ENCODE data around the gene CEACAM6. TPM values are rescaled to one million over a fixed set of nuclear protein-coding genes. Genes with fewer than 3 reads are reported as not detected.

CEACAM6 gene
- total and polyA plus RNA-seq, 2 donors (not counting 1 experiment from before 2014, with no cell fraction given), result not detected

DNA sequence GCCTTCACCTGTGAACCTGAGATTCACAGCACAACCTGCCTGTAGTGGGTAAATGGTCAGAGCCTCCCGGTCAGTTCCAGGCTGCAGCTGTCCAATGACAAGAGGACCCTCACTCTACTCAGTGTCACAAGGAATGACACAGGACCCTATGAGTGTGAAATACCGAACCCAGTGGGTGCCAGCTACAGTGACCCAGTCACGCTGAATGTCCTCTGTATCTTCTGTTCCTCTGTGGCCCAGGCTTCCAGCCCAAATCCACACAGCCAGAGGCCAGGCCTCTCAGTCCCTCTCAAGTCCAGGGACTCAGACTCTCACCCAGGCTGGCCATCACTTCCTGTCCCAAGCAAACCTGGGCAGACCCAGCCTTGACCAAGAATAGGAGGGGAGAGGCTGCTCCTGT is 51.8 kb downstream of the CEACAM6 start:
- ATAC-seq (ENCODE audit: low read depth) (no peak), DNase-seq (no peak)
- no peak overlapping the region for H3K4me2 ChIP-seq (replicated peaks; ENCODE audit: low read depth, low read length, poor library complexity, severe bottlenecking)
- H3K4me1 ChIP-seq (ENCODE audit: control insufficient read depth in 2 of 2, insufficient read depth in 2 of 2, low read length in 2 of 2), result peaks cover 42 to 43% of the 10 kb centered on the region in 2 donors
- H4K20me1 ChIP-seq (ENCODE audit: control insufficient read depth, insufficient read depth, low read length, poor library complexity, severe bottlenecking), result no peaks in the 10 kb centered on the region
- ChIA-PET POLR2A (no interaction called here), CTCF (interaction anchor here (1.0 to 7.1 kb wide), 2 partner anchors 14 kb away, joined by 5 to 63 read pairs; partner anchors contain the start of gene CEACAM3)
- H3K4me3 ChIP-seq (ENCODE audit: control extremely low read depth in 1 of 5, extremely low read depth in 1 of 5, insufficient read depth in 1 of 5, low read depth in 2 of 5, low read length in 4 of 5), result no peak overlapping the region
- TF ChIP-seq EZH2 (IDR thresholded peaks at IDR 0.05; ENCODE audit: borderline replicate concordance, insufficient read depth, low read depth, low read length, poor library complexity, severe bottlenecking), result no peak
- TF ChIP-seq, protein P1, sequence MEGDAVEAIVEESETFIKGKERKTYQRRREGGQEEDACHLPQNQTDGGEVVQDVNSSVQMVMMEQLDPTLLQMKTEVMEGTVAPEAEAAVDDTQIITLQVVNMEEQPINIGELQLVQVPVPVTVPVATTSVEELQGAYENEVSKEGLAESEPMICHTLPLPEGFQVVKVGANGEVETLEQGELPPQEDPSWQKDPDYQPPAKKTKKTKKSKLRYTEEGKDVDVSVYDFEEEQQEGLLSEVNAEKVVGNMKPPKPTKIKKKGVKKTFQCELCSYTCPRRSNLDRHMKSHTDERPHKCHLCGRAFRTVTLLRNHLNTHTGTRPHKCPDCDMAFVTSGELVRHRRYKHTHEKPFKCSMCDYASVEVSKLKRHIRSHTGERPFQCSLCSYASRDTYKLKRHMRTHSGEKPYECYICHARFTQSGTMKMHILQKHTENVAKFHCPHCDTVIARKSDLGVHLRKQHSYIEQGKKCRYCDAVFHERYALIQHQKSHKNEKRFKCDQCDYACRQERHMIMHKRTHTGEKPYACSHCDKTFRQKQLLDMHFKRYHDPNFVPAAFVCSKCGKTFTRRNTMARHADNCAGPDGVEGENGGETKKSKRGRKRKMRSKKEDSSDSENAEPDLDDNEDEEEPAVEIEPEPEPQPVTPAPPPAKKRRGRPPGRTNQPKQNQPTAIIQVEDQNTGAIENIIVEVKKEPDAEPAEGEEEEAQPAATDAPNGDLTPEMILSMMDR (IDR thresholded peaks at IDR 0.05), result no peak
- H3K4me3 Mint-ChIP-seq, result no peak overlapping the region
- intact Hi-C loops (cut with micrococcal nuclease), result no loop called here
- no peak overlapping the region for H3K9ac ChIP-seq (ENCODE audit: low read length)
- no peaks in the 10 kb centered on the region for H3K9me3 Mint-ChIP-seq (ENCODE audit: insufficient read depth)
- no peak overlapping the region for H3K27ac Mint-ChIP-seq
- peaks cover 0 to 2% (median 0%) of the 10 kb centered on the region in 3 donors for H3K9me3 ChIP-seq (ENCODE audit: control extremely low read depth in 1 of 3, control insufficient read depth in 2 of 3, insufficient read depth in 1 of 3, low read length in 2 of 3)
- no peaks in the 10 kb centered on the region for H3K36me3 ChIP-seq (replicated peaks in 1 of 2; ENCODE audit: control extremely low read depth in 1 of 2, control insufficient read depth in 1 of 2, extremely low read depth in 1 of 2, insufficient read depth in 2 of 2, low read length in 1 of 2)
- peaks cover 46% of the 10 kb centered on the region for H3K4me1 Mint-ChIP-seq
- H3K27me3 Mint-ChIP-seq, result no peaks in the 10 kb centered on the region
- 94% methylated on average over 3 of the region's 3 CpGs for WGBS (ENCODE audit: insufficient coverage)
- no peak overlapping the region for H2AFZ ChIP-seq (ENCODE audit: insufficient read depth, low read depth, low read length, poor library complexity, severe bottlenecking)
- no peaks in the 10 kb centered on the region for H3K79me2 ChIP-seq (ENCODE audit: control insufficient read depth, insufficient read depth, low read length)
- H3K27ac ChIP-seq (ENCODE audit: low read length in 2 of 2), result no peak overlapping the region
- H3K27me3 ChIP-seq (replicated peaks in 1 of 4; ENCODE audit: control extremely low read depth in 1 of 4, control insufficient read depth in 3 of 4, insufficient read depth in 4 of 4, low read length in 3 of 4), result no peaks in the 10 kb centered on the region

DNA sequence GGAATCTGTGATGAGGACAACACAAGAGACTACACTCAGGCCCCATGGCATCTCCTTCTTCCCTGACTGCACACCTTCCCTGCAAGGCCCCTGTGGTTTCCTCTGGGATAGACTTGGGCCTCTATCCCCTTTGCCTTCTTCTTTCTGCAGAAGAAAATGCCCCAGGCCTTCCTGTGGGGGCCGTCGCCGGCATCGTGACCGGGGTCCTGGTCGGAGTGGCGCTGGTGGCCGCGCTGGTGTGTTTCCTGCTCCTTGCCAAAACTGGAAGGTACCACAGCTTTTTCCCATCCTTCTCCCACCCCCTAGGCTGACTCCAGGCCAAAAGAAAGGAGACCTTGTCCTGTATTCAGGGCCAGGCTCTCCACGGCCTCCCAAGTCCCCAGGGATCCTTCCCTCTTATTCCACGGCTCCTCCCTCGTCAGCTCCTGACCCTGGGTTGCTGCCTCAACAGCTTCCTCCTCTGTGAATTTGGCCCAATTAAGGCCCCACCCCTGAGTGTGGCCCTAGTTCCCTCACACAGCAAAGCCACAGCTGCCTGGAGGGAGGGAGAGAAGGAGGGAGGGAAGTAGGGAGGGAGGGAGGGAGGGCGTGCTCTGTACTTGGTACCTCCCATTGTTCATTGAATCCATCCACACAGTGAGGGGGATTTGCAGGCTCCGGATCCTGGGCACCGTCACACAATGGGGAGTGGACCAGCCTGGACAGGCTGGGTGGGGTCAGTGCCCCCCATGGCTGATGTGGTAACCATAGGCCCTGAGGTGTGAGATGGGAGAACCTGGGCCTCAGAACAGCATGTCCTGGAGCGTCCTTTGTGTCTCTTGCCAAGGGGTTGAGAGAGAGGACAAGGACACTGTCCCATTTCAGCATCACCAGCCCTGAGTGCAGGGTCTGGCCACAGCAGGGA is 53.6 kb downstream of the CEACAM6 start:
- Histone ChIP-seq H3K79me2 (ENCODE audit: control insufficient read depth, insufficient read depth, low read length) (no peaks in the 10 kb centered on the region), H3K27ac (ENCODE audit: low read length in 2 of 2) (no peak overlapping the region), H4K20me1 (ENCODE audit: control insufficient read depth, insufficient read depth, low read length, poor library complexity, severe bottlenecking) (no peaks in the 10 kb centered on the region), H3K9me3 (ENCODE audit: control extremely low read depth in 1 of 3, control insufficient read depth in 2 of 3, insufficient read depth in 1 of 3, low read length in 2 of 3) (peaks cover 0 to 2% (median 0%) of the 10 kb centered on the region in 3 donors), H3K9ac (ENCODE audit: low read length) (no peak overlapping the region), H3K27me3 (replicated peaks in 1 of 4; ENCODE audit: control extremely low read depth in 1 of 4, control insufficient read depth in 3 of 4, insufficient read depth in 4 of 4, low read length in 3 of 4) (no peaks in the 10 kb centered on the region), H3K4me3 (ENCODE audit: control extremely low read depth in 1 of 5, extremely low read depth in 1 of 5, insufficient read depth in 1 of 5, low read depth in 2 of 5, low read length in 4 of 5) (peak overlapping the region in 1 of 5 experiments; percentile 41), H3K36me3 (replicated peaks in 1 of 2; ENCODE audit: control extremely low read depth in 1 of 2, control insufficient read depth in 1 of 2, extremely low read depth in 1 of 2, insufficient read depth in 2 of 2, low read length in 1 of 2) (no peaks in the 10 kb centered on the region), H3K4me2 (replicated peaks; ENCODE audit: low read depth, low read length, poor library complexity, severe bottlenecking) (no peak overlapping the region), H2AFZ (ENCODE audit: insufficient read depth, low read depth, low read length, poor library complexity, severe bottlenecking) (no peak overlapping the region), H3K4me1 (ENCODE audit: control insufficient read depth in 2 of 2, insufficient read depth in 2 of 2, low read length in 2 of 2) (peaks cover 28 to 31% of the 10 kb centered on the region in 2 donors)
- no peaks in the 10 kb centered on the region for H3K9me3 Mint-ChIP-seq (ENCODE audit: insufficient read depth)
- ChIA-PET POLR2A (no interaction called here), CTCF (interaction anchor here (0.6 to 1.4 kb wide), 2 partner anchors 9 to 17 kb away, joined by 3 to 4 read pairs; no protein-coding TSS in a partner anchor)
- no peak overlapping the region for H3K27ac Mint-ChIP-seq
- DNase-seq, result no peak
- no peak for ATAC-seq (ENCODE audit: low read depth)
- TF ChIP-seq, protein P1 (IDR thresholded peaks at IDR 0.05), result no peak
- TF ChIP-seq EZH2 (IDR thresholded peaks at IDR 0.05; ENCODE audit: borderline replicate concordance, insufficient read depth, low read depth, low read length, poor library complexity, severe bottlenecking), result no peak
- H3K27me3 Mint-ChIP-seq, result no peaks in the 10 kb centered on the region
- WGBS (ENCODE audit: insufficient coverage), result 54% methylated on average over 15 of the region's 16 CpGs
- H3K4me1 Mint-ChIP-seq, result peaks cover 34% of the 10 kb centered on the region
- intact Hi-C loops (cut with micrococcal nuclease), result no loop called here
- no peak overlapping the region for H3K4me3 Mint-ChIP-seq
